ENCODE measurements around the gene FGF21. TPM values are rescaled to one million over a fixed set of nuclear protein-coding genes. Genes with fewer than 3 reads are reported as not detected.

FGF21 gene
- total RNA-seq, 1 experiment from 2014 or later: not detected

DNA sequence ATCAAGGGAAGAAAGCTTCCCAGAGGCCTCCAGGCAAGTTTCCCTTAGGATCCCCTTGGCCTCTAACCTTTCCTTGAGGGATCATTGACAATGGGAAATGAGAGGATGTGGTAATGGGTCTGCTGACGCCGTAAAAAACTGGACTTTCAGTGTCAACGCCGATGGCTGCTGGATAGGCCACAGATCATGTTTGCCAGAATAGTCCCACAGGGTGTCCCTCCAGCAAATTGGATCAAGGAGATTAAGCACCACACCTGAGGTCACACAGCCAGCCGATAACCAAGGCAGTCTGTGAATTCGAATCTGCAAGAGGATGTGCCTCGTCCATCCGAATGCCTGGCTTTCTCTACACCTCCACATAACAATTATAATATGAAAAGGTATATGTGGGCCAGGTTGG lies 37.9 kb downstream of the FGF21 start:
- Mint-ChIP-seq H3K4me1 (ENCODE audit: low read depth, unreplicated experiment) (peaks cover 15% of the 10 kb centered on the region), H3K27ac (ENCODE audit: unreplicated experiment) (no peak overlapping the region), H3K27me3 (ENCODE audit: unreplicated experiment) (no peaks in the 10 kb centered on the region), H3K4me3 (ENCODE audit: low read depth, unreplicated experiment) (no peak overlapping the region), H3K36me3 (ENCODE audit: insufficient read depth, unreplicated experiment) (peaks cover 22% of the 10 kb centered on the region), H3K9me3 (ENCODE audit: low read depth, unreplicated experiment) (no peaks in the 10 kb centered on the region)
- intact Hi-C loops (cut with micrococcal nuclease; ENCODE audit: unreplicated experiment): no loop called here
- TF ChIP-seq, protein P1, sequence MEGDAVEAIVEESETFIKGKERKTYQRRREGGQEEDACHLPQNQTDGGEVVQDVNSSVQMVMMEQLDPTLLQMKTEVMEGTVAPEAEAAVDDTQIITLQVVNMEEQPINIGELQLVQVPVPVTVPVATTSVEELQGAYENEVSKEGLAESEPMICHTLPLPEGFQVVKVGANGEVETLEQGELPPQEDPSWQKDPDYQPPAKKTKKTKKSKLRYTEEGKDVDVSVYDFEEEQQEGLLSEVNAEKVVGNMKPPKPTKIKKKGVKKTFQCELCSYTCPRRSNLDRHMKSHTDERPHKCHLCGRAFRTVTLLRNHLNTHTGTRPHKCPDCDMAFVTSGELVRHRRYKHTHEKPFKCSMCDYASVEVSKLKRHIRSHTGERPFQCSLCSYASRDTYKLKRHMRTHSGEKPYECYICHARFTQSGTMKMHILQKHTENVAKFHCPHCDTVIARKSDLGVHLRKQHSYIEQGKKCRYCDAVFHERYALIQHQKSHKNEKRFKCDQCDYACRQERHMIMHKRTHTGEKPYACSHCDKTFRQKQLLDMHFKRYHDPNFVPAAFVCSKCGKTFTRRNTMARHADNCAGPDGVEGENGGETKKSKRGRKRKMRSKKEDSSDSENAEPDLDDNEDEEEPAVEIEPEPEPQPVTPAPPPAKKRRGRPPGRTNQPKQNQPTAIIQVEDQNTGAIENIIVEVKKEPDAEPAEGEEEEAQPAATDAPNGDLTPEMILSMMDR (IDR thresholded peaks at IDR 0.05; ENCODE audit: unreplicated experiment): no peak
- CTCF ChIA-PET: interaction anchor here (0.7 kb wide), 1 partner anchor 8 kb away, joined by 3 read pairs; no protein-coding TSS in a partner anchor
- no TSS peak for BruUV-seq (replicated peaks)
- no peak for DNase-seq

DNA sequence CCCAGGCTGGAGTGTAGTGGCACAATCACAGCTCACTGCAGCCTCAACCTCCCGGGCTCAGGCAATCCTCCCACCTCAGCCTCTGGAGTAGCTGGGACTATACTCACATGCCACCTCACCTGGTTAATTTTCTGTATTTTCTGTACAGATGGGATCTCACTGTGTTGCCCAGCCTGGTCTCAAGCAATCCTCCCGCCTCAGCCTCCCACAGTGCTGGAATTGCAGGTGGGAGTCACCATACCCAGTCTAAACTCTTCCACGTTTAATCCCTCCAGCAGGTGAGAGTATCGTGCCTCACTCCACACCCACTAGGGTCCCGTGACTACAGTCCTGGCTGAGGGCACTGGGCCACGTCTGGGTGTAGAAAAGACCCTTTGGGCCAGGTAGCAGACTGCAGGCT lies 39.0 kb downstream of the FGF21 start:
- peaks cover 23% of the 10 kb centered on the region for H3K36me3 Mint-ChIP-seq (ENCODE audit: insufficient read depth, unreplicated experiment)
- H3K4me3 Mint-ChIP-seq (ENCODE audit: low read depth, unreplicated experiment): peak overlapping the region; percentile 80
- TF ChIP-seq, protein P1 (IDR thresholded peaks at IDR 0.05; ENCODE audit: unreplicated experiment): no peak
- H3K4me1 Mint-ChIP-seq (ENCODE audit: low read depth, unreplicated experiment): peaks cover 15% of the 10 kb centered on the region
- H3K9me3 Mint-ChIP-seq (ENCODE audit: low read depth, unreplicated experiment): no peaks in the 10 kb centered on the region
- no TSS peak for BruUV-seq (replicated peaks)
- CTCF ChIA-PET: interaction anchor here (0.6 to 2.3 kb wide), 4 partner anchors 17 to 176 kb away, joined by 3 to 20 read pairs (median 10); partner anchors contain the start of gene BCAT2
- intact Hi-C loops (cut with micrococcal nuclease; ENCODE audit: unreplicated experiment): loop anchor here (2.0 kb wide), 1 partner anchor 177 kb away; no protein-coding TSS in a partner anchor
- no peaks in the 10 kb centered on the region for H3K27me3 Mint-ChIP-seq (ENCODE audit: unreplicated experiment)
- DNase-seq: no peak
- peak overlapping the region; percentile 6 for H3K27ac Mint-ChIP-seq (ENCODE audit: unreplicated experiment)

DNA sequence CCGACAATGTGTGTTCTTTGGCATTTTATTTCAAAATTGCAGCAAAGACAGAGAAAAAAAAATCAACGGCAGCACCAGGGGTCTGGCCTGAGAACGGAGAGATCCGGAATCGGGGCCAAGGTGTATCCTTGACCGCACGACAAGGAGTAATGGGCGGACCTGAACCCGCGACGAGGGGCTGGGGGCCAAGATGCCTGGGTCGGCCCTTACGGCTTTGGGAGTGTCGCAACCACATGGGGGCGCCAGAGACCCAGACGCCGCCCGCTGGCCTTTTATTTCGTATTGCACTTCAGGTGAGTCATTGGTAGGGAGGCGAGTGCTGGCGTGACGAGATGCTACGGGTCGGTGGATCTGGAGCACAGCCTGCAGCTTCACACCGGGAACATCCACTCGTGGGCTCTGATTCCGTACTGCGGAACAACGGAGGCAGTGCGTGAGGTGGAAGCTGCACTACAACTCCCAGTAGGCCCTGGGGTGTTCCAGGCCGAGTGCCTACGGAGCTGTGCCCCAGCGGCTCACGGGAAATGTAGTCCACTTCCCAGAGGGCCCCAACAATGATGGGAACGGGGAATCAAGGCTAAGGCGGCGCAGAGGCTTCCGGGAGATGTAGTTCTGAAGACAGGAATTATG lies 39.8 kb downstream of the FGF21 start:
- Mint-ChIP-seq H3K4me1 (ENCODE audit: low read depth, unreplicated experiment) (peaks cover 15% of the 10 kb centered on the region), H3K9me3 (ENCODE audit: low read depth, unreplicated experiment) (no peaks in the 10 kb centered on the region), H3K4me3 (ENCODE audit: low read depth, unreplicated experiment) (peak overlapping the region; percentile 80), H3K27me3 (ENCODE audit: unreplicated experiment) (no peaks in the 10 kb centered on the region), H3K27ac (ENCODE audit: unreplicated experiment) (peak overlapping the region; percentile 6), H3K36me3 (ENCODE audit: insufficient read depth, unreplicated experiment) (peaks cover 29% of the 10 kb centered on the region)
- intact Hi-C loops (cut with micrococcal nuclease; ENCODE audit: unreplicated experiment): loop anchor here (1.0 to 2.0 kb wide), 2 partner anchors 40 to 176 kb away; no protein-coding TSS in a partner anchor
- peak; percentile 91 for DNase-seq
- BruUV-seq (replicated peaks): no TSS peak
- TF ChIP-seq, protein P1 (IDR thresholded peaks at IDR 0.05; ENCODE audit: unreplicated experiment): peak; percentile 99
- CTCF ChIA-PET: interaction anchor here (0.6 to 2.3 kb wide), 14 partner anchors 10 to 626 kb away, joined by 3 to 20 read pairs (median 6); partner anchors contain the start of genes BCAT2, CA11, DHDH and GYS1

DNA sequence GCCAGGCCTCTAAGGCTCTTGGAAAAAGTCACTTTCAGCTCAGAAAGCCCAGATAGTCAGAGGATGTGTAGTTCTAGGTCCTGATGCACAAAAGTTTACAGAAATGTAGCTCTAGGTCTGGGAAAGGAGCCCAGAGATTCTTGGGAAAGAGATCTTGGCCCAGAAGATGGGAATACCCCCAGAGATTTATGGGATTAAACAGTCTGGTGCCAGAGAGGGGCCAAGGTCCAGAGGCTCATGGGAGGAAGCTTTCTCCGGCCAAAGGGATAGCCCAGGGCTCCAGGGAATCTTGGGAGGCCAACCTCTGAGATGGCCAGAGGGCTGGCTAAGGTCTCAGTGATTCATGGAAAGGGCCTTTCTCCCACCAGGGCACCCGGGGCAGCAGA lies 40.4 kb downstream of the FGF21 start:
- Mint-ChIP-seq H3K4me3 (ENCODE audit: low read depth, unreplicated experiment) (peak overlapping the region; percentile 80), H3K36me3 (ENCODE audit: insufficient read depth, unreplicated experiment) (peaks cover 31% of the 10 kb centered on the region), H3K4me1 (ENCODE audit: low read depth, unreplicated experiment) (peaks cover 15% of the 10 kb centered on the region), H3K27me3 (ENCODE audit: unreplicated experiment) (no peaks in the 10 kb centered on the region), H3K9me3 (ENCODE audit: low read depth, unreplicated experiment) (no peaks in the 10 kb centered on the region), H3K27ac (ENCODE audit: unreplicated experiment) (peak overlapping the region; percentile 6)
- TF ChIP-seq, protein P1 (IDR thresholded peaks at IDR 0.05; ENCODE audit: unreplicated experiment): no peak
- CTCF ChIA-PET: interaction anchor here (0.6 to 2.3 kb wide), 15 partner anchors 11 to 626 kb away, joined by 3 to 20 read pairs (median 6); partner anchors contain the start of genes BCAT2, CA11, DHDH and GYS1
- intact Hi-C loops (cut with micrococcal nuclease; ENCODE audit: unreplicated experiment): loop anchor here (1.0 to 2.0 kb wide), 2 partner anchors 40 to 175 kb away; no protein-coding TSS in a partner anchor
- DNase-seq: no peak
- no TSS peak for BruUV-seq (replicated peaks)
